Neural progenitor cell (in vitro differentiated cells): ENCODE data around the gene PLD6.

Source experiments
- EZH2 ChIP-seq: fragments of 200-600 bp; sonication (generic); IDR thresholded peaks from 2 replicates; pipeline ENCODE4 v1.6.1; 2017; ENCODE audit warnings: antibody characterized with exemption, mild to moderate bottlenecking, moderate library complexity
- TF ChIP-seq, protein P1 (sequence below): fragments of 200-600 bp; sonication (generic); IDR thresholded peaks from 2 replicates; pipeline ENCODE4 v1.5.1; 2017; ENCODE audit warnings: antibody characterized with exemption, mild to moderate bottlenecking

DNA sequence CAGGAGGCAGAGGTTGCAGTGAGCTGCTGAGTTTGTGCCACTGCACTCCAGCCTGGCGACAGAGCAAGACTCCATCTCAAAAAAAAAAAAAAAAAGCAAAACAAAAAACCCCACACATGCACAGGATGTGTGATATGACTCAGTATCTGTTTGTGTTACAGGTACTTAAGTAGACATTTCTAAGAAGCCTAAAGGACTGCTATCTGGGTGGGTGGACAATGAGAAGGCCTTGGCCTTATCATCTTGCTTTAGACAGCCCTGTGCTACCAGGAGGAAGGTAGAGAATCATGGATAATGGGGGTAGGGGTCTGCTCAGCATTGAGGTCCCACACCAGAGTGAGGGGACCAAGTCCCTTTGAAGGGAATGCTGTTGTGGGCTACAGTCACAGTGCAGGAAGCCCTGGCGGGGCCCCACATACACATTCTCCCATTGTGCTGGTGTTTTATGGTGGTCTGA is 26.7 kb downstream of the PLD6 start:
- TF ChIP-seq, protein P1, sequence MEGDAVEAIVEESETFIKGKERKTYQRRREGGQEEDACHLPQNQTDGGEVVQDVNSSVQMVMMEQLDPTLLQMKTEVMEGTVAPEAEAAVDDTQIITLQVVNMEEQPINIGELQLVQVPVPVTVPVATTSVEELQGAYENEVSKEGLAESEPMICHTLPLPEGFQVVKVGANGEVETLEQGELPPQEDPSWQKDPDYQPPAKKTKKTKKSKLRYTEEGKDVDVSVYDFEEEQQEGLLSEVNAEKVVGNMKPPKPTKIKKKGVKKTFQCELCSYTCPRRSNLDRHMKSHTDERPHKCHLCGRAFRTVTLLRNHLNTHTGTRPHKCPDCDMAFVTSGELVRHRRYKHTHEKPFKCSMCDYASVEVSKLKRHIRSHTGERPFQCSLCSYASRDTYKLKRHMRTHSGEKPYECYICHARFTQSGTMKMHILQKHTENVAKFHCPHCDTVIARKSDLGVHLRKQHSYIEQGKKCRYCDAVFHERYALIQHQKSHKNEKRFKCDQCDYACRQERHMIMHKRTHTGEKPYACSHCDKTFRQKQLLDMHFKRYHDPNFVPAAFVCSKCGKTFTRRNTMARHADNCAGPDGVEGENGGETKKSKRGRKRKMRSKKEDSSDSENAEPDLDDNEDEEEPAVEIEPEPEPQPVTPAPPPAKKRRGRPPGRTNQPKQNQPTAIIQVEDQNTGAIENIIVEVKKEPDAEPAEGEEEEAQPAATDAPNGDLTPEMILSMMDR, result no peak
- TF ChIP-seq EZH2, result no peak
